Ishikawa (cell line): Measurements from ENCODE around the gene SNED1.

ENCODE experiments used
- CEBPB ChIP-seq: IDR thresholded peaks from 2 replicates; pipeline ENCODE4 v1.6.1; 2012
- CREB1 ChIP-seq: IDR thresholded peaks from 2 replicates; pipeline ENCODE4 v1.6.1; 2012; ENCODE audit warnings: low read depth
- EGR1 ChIP-seq: IDR thresholded peaks from 2 replicates; pipeline ENCODE4 v1.6.1; 2012
- EP300 ChIP-seq: IDR thresholded peaks from 2 replicates; pipeline ENCODE4 v1.6.1; 2012; ENCODE audit warnings: borderline replicate concordance
- FOXM1 ChIP-seq: IDR thresholded peaks from 2 replicates; pipeline ENCODE4 v1.6.1; 2012; ENCODE audit warnings: low read depth, borderline replicate concordance
- NFIC ChIP-seq: IDR thresholded peaks from 2 replicates; pipeline ENCODE4 v1.6.1; 2012
- RAD21 ChIP-seq: IDR thresholded peaks from 2 replicates; pipeline ENCODE4 v1.6.1; 2012; ENCODE audit warnings: low read depth
- TAF1 ChIP-seq: IDR thresholded peaks from 2 replicates; pipeline ENCODE4 v1.6.1; 2012; ENCODE audit warnings: low read depth, mild to moderate bottlenecking
- TCF12 ChIP-seq: IDR thresholded peaks from 2 replicates; pipeline ENCODE4 v1.6.1; 2012; ENCODE audit warnings: low read depth
- TEAD4 ChIP-seq: IDR thresholded peaks from 2 replicates; pipeline ENCODE4 v1.6.1; 2012
- YY1 ChIP-seq: IDR thresholded peaks from 2 replicates; pipeline ENCODE4 v1.6.1; 2012; ENCODE audit warnings: low read depth
- ZBTB7A ChIP-seq: IDR thresholded peaks from 2 replicates; pipeline ENCODE4 v1.6.1; 2012; ENCODE audit warnings: low read depth
- TF ChIP-seq, protein P1 (sequence below): IDR thresholded peaks from 2 replicates; pipeline ENCODE4 v1.6.1; 2012
- TF ChIP-seq, protein P2 (sequence below): IDR thresholded peaks from 2 replicates; pipeline ENCODE4 v1.6.1; 2012; ENCODE audit warnings: low read depth, mild to moderate bottlenecking
- TF ChIP-seq, protein P3 (sequence below): IDR thresholded peaks from 2 replicates; pipeline ENCODE4 v1.6.1; 2012

The SNED1 gene

DNA sequence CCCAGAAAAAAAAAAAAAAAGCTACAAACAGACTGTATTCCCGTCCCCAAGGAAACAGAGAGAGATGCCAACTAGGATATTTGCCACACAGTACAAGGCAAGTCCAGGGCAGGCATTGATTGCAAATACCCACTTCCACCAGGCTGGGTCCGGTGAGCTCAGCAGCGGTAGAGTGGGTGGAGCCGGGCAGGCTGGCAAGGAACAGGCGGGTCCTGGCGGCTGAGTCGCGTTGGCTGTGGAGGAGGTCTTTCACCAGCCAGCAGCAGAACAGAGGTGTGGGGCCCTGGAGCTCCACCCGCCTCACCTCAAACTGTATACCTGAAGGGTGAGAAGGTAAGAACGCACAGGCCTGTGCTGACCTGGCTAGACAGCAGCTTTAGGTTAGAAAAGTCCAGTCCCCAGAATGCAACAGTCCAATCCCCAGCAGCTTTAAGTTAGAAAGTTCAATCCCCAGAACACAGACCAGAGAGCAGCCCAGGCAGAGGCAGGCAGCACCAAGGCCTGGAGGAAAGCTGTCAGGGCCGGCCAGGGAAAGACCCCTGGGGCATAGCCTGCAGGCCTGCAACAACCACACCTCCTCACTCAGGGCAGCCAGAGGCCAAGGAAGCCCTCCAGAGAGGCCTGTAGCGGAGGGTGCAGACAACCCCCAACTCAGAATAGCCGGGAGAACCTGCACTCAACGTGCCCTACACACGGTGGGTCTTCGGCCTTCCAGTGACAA, 125.6 kb downstream of the SNED1 start:
- no peak for TF ChIP-seq FOXM1
- TF ChIP-seq, protein P1, sequence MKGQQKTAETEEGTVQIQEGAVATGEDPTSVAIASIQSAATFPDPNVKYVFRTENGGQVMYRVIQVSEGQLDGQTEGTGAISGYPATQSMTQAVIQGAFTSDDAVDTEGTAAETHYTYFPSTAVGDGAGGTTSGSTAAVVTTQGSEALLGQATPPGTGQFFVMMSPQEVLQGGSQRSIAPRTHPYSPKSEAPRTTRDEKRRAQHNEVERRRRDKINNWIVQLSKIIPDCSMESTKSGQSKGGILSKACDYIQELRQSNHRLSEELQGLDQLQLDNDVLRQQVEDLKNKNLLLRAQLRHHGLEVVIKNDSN: no peak
- no peak for TF ChIP-seq EGR1
- no peak for TF ChIP-seq NFIC
- TF ChIP-seq RAD21: no peak
- TF ChIP-seq, protein P2, sequence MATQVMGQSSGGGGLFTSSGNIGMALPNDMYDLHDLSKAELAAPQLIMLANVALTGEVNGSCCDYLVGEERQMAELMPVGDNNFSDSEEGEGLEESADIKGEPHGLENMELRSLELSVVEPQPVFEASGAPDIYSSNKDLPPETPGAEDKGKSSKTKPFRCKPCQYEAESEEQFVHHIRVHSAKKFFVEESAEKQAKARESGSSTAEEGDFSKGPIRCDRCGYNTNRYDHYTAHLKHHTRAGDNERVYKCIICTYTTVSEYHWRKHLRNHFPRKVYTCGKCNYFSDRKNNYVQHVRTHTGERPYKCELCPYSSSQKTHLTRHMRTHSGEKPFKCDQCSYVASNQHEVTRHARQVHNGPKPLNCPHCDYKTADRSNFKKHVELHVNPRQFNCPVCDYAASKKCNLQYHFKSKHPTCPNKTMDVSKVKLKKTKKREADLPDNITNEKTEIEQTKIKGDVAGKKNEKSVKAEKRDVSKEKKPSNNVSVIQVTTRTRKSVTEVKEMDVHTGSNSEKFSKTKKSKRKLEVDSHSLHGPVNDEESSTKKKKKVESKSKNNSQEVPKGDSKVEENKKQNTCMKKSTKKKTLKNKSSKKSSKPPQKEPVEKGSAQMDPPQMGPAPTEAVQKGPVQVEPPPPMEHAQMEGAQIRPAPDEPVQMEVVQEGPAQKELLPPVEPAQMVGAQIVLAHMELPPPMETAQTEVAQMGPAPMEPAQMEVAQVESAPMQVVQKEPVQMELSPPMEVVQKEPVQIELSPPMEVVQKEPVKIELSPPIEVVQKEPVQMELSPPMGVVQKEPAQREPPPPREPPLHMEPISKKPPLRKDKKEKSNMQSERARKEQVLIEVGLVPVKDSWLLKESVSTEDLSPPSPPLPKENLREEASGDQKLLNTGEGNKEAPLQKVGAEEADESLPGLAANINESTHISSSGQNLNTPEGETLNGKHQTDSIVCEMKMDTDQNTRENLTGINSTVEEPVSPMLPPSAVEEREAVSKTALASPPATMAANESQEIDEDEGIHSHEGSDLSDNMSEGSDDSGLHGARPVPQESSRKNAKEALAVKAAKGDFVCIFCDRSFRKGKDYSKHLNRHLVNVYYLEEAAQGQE: no peak
- TF ChIP-seq ZBTB7A: no peak
- TF ChIP-seq TEAD4: no peak
- TF ChIP-seq CREB1: no peak
- TF ChIP-seq TCF12: no peak
- no peak for TF ChIP-seq TAF1

DNA sequence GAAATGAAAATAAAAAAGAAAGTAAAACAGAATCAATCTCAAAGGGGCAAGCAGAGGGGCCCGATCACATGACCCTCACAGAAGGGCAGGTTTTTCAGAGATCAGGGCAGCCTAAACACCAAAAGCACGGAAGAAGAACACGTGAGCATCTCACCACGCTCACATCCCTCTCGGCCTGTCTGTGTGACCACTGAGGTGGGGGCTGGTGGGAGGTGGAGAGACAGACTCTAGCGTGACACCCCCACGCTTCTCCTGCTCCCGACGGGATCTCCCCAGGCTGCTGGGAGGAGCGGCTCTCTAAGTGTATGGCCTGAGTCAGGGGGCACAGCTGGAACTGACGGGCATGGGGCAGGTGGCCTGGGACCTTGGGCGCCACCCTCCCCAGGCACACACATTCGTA, 127.2 kb downstream of the SNED1 start:
- TF ChIP-seq CEBPB (no peak), CREB1 (no peak), NFIC (no peak), FOXM1 (no peak), RAD21 (no peak), TEAD4 (no peak), ZBTB7A (no peak), YY1 (no peak), TCF12 (no peak), EP300 (no peak), EGR1 (no peak)
- TF ChIP-seq, protein P3, sequence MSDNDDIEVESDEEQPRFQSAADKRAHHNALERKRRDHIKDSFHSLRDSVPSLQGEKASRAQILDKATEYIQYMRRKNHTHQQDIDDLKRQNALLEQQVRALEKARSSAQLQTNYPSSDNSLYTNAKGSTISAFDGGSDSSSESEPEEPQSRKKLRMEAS: no peak
- TF ChIP-seq, protein P1: no peak

DNA sequence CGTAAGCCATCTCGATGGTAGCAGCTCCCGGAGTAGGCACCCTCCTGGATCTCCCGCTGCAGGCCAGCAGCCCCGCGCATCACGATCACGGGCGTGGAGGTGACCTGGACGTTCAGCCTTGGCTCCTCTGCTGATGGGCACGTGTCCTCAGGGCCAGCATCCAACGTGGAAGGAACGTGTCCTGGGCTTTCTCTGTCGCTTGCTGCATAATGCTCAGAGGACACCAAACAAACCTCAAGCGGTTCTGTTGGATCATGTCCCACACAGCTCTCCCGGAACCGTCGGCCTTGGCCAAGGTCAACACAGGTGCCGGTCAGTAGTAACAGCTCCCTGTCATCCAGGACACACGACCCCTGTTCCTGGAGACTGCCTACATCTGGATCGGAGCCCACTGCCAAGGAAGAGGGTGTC, 127.8 kb downstream of the SNED1 start:
- TF ChIP-seq RAD21 (no peak), EP300 (no peak), TEAD4 (no peak), CEBPB (no peak), CREB1 (no peak), ZBTB7A (no peak), NFIC (no peak), FOXM1 (no peak), EGR1 (no peak), TAF1 (no peak), TCF12 (no peak), YY1 (no peak)
- TF ChIP-seq, protein P3: no peak
- TF ChIP-seq, protein P1: no peak
- TF ChIP-seq, protein P2: no peak

DNA sequence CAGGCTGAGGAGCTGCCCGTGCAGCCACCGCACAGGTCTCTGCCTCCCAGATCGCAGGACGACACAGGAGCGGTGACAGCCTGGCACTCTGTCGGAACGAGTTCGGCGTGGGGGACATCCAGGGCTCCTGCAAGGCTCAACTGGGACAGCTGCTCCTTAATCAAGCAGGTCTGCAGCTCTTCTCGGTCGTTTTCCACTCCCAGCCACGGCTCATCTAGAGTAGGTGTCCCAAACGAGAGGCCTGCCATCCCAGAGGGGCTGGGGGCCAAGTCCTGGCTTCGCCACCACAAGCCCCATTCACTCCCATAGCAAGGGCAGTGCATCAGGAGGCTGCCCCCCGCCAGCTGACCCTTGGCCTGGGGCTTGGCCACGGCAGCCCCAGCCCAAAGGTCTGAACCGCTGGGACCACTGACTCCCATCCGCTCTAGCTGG, 128.4 kb downstream of the SNED1 start:
- TF ChIP-seq CREB1 (no peak), CEBPB (no peak), NFIC (no peak), RAD21 (no peak), FOXM1 (no peak), YY1 (no peak), TCF12 (no peak)
- TF ChIP-seq, protein P2: no peak
